Measurements from ENCODE around the gene HOXA6. TPM values are rescaled to one million over a fixed set of nuclear protein-coding genes. Genes with fewer than 3 reads are reported as not detected.

The HOXA6 gene
- total RNA-seq, 1 experiment from 2014 or later = 12.4 TPM

GRCh38 chr7:27168265-27168947 is 20.8 kb upstream of the HOXA6 start:
- CTCF ChIA-PET = interaction anchor here (1.0 to 1.5 kb wide), 2 partner anchors 11 to 18 kb away, joined by 5 to 6 read pairs; no protein-coding TSS in a partner anchor
- no TSS peak for BruUV-seq (replicated peaks)
- Mint-ChIP-seq H3K9me3 (ENCODE audit: low read depth, unreplicated experiment) (no peaks in the 10 kb centered on the region), H3K36me3 (ENCODE audit: insufficient read depth, unreplicated experiment) (peaks cover 33% of the 10 kb centered on the region), H3K4me3 (ENCODE audit: low read depth, unreplicated experiment) (peak overlapping the region; percentile 92), H3K4me1 (ENCODE audit: low read depth, unreplicated experiment) (peaks cover 37% of the 10 kb centered on the region), H3K27me3 (ENCODE audit: unreplicated experiment) (no peaks in the 10 kb centered on the region), H3K27ac (ENCODE audit: unreplicated experiment) (peak overlapping the region; percentile 6)
- intact Hi-C loops (cut with micrococcal nuclease; ENCODE audit: unreplicated experiment) = no loop called here
- DNase-seq = no peak
- no peak for TF ChIP-seq CTCF (IDR thresholded peaks at IDR 0.05; ENCODE audit: unreplicated experiment)

GRCh38 chr7:27167916-27168264 is 20.3 kb upstream of the HOXA6 start:
- DNase-seq = no peak
- no peak for TF ChIP-seq CTCF (IDR thresholded peaks at IDR 0.05; ENCODE audit: unreplicated experiment)
- no peaks in the 10 kb centered on the region for H3K27me3 Mint-ChIP-seq (ENCODE audit: unreplicated experiment)
- intact Hi-C loops (cut with micrococcal nuclease; ENCODE audit: unreplicated experiment) = no loop called here
- H3K9me3 Mint-ChIP-seq (ENCODE audit: low read depth, unreplicated experiment) = no peaks in the 10 kb centered on the region
- CTCF ChIA-PET = no interaction called here
- no peak overlapping the region for H3K4me3 Mint-ChIP-seq (ENCODE audit: low read depth, unreplicated experiment)
- no TSS peak for BruUV-seq (replicated peaks)
- H3K27ac Mint-ChIP-seq (ENCODE audit: unreplicated experiment) = no peak overlapping the region
- peaks cover 28% of the 10 kb centered on the region for H3K36me3 Mint-ChIP-seq (ENCODE audit: insufficient read depth, unreplicated experiment)
- H3K4me1 Mint-ChIP-seq (ENCODE audit: low read depth, unreplicated experiment) = peaks cover 37% of the 10 kb centered on the region

- H3K4me3 Mint-ChIP-seq (ENCODE audit: low read depth, unreplicated experiment) = no peak overlapping the region
- CTCF ChIA-PET = no interaction called here
- DNase-seq = no peak
- no peaks in the 10 kb centered on the region for H3K9me3 Mint-ChIP-seq (ENCODE audit: low read depth, unreplicated experiment)
- peaks cover 21% of the 10 kb centered on the region for H3K36me3 Mint-ChIP-seq (ENCODE audit: insufficient read depth, unreplicated experiment)
- H3K27me3 Mint-ChIP-seq (ENCODE audit: unreplicated experiment) = no peaks in the 10 kb centered on the region
- H3K27ac Mint-ChIP-seq (ENCODE audit: unreplicated experiment) = no peak overlapping the region
- H3K4me1 Mint-ChIP-seq (ENCODE audit: low read depth, unreplicated experiment) = peaks cover 29% of the 10 kb centered on the region
- no peak for TF ChIP-seq CTCF (IDR thresholded peaks at IDR 0.05; ENCODE audit: unreplicated experiment)
- intact Hi-C loops (cut with micrococcal nuclease; ENCODE audit: unreplicated experiment) = no loop called here
- no TSS peak for BruUV-seq (replicated peaks)
Measured at GRCh38 chr7:27166531-27167505, 19.2 kb upstream of the HOXA6 start.

GRCh38 chr7:27165996-27166530 is 18.5 kb upstream of the HOXA6 start:
- CTCF ChIA-PET = no interaction called here
- BruUV-seq (replicated peaks) = no TSS peak
- Mint-ChIP-seq H3K36me3 (ENCODE audit: insufficient read depth, unreplicated experiment) (peaks cover 17% of the 10 kb centered on the region), H3K9me3 (ENCODE audit: low read depth, unreplicated experiment) (no peaks in the 10 kb centered on the region), H3K27ac (ENCODE audit: unreplicated experiment) (no peak overlapping the region), H3K27me3 (ENCODE audit: unreplicated experiment) (no peaks in the 10 kb centered on the region), H3K4me3 (ENCODE audit: low read depth, unreplicated experiment) (no peak overlapping the region), H3K4me1 (ENCODE audit: low read depth, unreplicated experiment) (peaks cover 21% of the 10 kb centered on the region)
- intact Hi-C loops (cut with micrococcal nuclease; ENCODE audit: unreplicated experiment) = no loop called here
- TF ChIP-seq CTCF (IDR thresholded peaks at IDR 0.05; ENCODE audit: unreplicated experiment) = no peak
- no peak for DNase-seq
